Measurements from ENCODE around the gene MTNR1A.

The MTNR1A gene

GRCh38 chr4:186485561-186486062, 69.8 kb downstream of the MTNR1A start:
- no peak for DNase-seq

GRCh38 chr4:186485150-186485549, 70.2 kb downstream of the MTNR1A start:
- DNase-seq: no peak

GRCh38 chr4:186483656-186484055, 71.7 kb downstream of the MTNR1A start:
- DNase-seq: no peak
